Breast epithelium (tissue), 4 donors: ENCODE data around the gene ATN1. TPM values are rescaled to one million over a fixed set of nuclear protein-coding genes. Genes with fewer than 3 reads are reported as not detected.

Experiments used
- DNase-seq, 2 donors: peaks; one replicate each; pipeline ENCODE4 v3.0.0-alpha.2; 2019; ENCODE audit warnings: low spot score in 2 of 2
- H3K27ac ChIP-seq, 2 donors: fragments of 200-600 bp; sonication (generic) in 1 of 2; one replicate each; pipeline ENCODE4 v1.5.1; 2016 to 2019; ENCODE audit warnings: mild to moderate bottlenecking in 1 of 2
- H3K27me3 ChIP-seq, 2 donors: fragments of 200-600 bp; sonication (generic) in 1 of 2; one replicate each; pipeline versions ENCODE4 v1.5.1 to v1.6.0; 2017 to 2019; ENCODE audit warnings: control low read depth in 1 of 2, mild to moderate bottlenecking in 1 of 2
- H3K36me3 ChIP-seq: fragments of 200-600 bp; one replicate; pipeline ENCODE4 v1.5.1; 2019
- H3K4me1 ChIP-seq, 2 donors: fragments of 200-600 bp; sonication (generic); one replicate each; pipeline ENCODE4 v1.5.1; 2016 to 2019; ENCODE audit warnings: control low read depth in 1 of 2
- H3K4me3 ChIP-seq, 3 donors: fragments of 200-600 bp; sonication (generic); 1 replicate in 2 of 3; 2 replicates in 1 of 3; pipeline ENCODE4 v1.5.1; 2016 to 2019; ENCODE audit warnings: mild to moderate bottlenecking in 3 of 3, moderate library complexity in 2 of 3
- H3K9me3 ChIP-seq, 2 donors: fragments of 200-600 bp; sonication (generic) in 1 of 2; one replicate each; pipeline ENCODE4 v1.5.1; 2016 to 2019; ENCODE audit warnings: control low read depth in 1 of 2
- POLR2A ChIP-seq: fragments of 450-650 bp; IDR thresholded peaks from one replicate; pipeline ENCODE4 v1.6.1; 2016; ENCODE audit warnings: antibody characterized with exemption, mild to moderate bottlenecking, moderate library complexity
- POLR2AphosphoS5 ChIP-seq, 3 donors: sonication (generic); formaldehyde crosslinking; IDR thresholded peaks; one replicate each; pipeline ENCODE4 v1.6.1; 2017; ENCODE audit warnings: antibody characterized with exemption in 3 of 3
- intact Hi-C: fragments of 100-400 bp; cut with DNase I; formaldehyde crosslinking; loops from one replicate; pipeline ENCODE4 v1.15.1; 2023; ENCODE audit warnings: low total_unique reads
- total RNA-seq, 3 donors: library from RNA; depleted of rRNA; stranded (reverse); fragments of >200 nt; gene quantifications; one replicate each; pipeline ENCODE4 v1.1.0, GENCODE V29; 2016
- TF ChIP-seq, protein P1 (sequence below), 3 donors: fragments of 450-650 bp; IDR thresholded peaks; one replicate each; pipeline ENCODE4 v1.5.1; 2016 to 2017; ENCODE audit warnings: antibody characterized with exemption in 3 of 3, mild to moderate bottlenecking in 3 of 3, moderate library complexity in 3 of 3

ATN1 gene
- total RNA-seq, 3 donors from 2014 or later = 57.9 to 96.4 (median 59.7) TPM

DNA sequence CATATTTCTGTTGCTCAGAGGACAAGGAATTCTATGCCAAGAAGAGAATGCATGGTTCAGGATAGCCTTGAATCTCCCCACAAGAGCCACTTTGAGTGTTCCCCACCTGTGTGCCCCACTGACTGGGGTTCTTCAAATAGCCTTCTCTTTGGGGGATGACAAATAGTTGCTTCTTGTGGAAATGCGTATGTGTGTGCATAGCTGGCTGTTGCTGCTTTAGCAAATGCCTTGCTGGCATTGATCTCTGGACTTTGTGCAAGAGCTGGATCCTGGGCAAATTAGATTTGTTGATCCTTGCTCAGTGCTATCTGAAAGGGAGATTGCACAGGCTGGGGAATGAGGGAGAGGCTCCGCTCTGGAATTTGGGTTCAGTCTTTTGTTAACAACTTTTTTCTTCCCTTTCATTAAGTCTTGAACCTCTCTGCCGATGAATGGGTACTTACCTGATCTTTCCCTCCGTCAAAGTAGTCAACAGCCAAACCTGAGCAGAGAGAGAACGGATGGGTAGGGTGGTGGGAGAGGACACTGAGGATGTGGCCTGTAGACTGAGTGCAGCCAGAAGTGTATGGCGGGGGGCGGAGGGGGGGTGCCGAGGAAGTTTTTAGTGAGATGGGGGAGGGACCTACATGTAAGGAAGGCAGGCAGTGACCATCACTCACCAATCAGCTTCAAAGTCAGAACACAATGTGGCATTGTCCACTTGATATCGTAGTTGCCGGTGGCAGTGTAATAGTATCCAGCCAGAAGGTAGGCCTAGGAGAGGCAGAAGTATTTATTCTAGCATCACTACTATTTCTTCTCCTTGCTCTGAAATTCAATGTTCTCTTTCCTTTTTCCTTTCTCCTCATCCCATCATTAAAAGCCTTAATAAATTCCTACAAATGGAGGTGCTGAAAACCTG is 53.6 kb downstream of the ATN1 start:
- Histone ChIP-seq H3K36me3 (peaks cover 4% of the 10 kb centered on the region), H3K27ac (no peak overlapping the region), H3K27me3 (no peaks in the 10 kb centered on the region), H3K9me3 (no peaks in the 10 kb centered on the region), H3K4me3 (no peak overlapping the region), H3K4me1 (no peaks in the 10 kb centered on the region)
- intact Hi-C loops = no loop called here
- TF ChIP-seq, protein P1, sequence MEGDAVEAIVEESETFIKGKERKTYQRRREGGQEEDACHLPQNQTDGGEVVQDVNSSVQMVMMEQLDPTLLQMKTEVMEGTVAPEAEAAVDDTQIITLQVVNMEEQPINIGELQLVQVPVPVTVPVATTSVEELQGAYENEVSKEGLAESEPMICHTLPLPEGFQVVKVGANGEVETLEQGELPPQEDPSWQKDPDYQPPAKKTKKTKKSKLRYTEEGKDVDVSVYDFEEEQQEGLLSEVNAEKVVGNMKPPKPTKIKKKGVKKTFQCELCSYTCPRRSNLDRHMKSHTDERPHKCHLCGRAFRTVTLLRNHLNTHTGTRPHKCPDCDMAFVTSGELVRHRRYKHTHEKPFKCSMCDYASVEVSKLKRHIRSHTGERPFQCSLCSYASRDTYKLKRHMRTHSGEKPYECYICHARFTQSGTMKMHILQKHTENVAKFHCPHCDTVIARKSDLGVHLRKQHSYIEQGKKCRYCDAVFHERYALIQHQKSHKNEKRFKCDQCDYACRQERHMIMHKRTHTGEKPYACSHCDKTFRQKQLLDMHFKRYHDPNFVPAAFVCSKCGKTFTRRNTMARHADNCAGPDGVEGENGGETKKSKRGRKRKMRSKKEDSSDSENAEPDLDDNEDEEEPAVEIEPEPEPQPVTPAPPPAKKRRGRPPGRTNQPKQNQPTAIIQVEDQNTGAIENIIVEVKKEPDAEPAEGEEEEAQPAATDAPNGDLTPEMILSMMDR (IDR thresholded peaks at IDR 0.05) = no peak
- TF ChIP-seq POLR2AphosphoS5 (IDR thresholded peaks at IDR 0.05) (no peak), POLR2A (no peak)
- DNase-seq = no peak

DNA sequence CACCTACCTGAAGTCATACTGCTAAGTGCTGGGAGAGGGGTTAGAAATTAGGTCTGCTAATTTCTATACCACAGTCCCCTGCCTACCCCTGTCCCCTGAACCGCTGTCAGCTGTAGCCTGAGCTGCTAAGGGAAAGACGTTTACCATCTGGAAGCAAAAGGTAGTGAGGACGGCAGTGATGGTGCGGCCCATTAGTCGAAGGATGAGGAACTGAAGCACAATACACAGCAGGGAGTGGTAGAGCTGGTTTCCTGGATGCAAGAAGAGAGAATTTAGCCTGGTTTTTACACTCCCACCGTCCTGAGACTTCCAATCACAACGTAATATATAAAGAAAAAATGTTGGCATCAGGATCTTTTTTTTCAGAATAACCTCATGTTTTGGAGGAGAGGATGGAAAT is 54.8 kb downstream of the ATN1 start:
- H3K4me3 ChIP-seq = no peak overlapping the region
- TF ChIP-seq, protein P1 (IDR thresholded peaks at IDR 0.05) = no peak
- TF ChIP-seq POLR2A = no peak
- H3K36me3 ChIP-seq = peaks cover 4% of the 10 kb centered on the region

DNA sequence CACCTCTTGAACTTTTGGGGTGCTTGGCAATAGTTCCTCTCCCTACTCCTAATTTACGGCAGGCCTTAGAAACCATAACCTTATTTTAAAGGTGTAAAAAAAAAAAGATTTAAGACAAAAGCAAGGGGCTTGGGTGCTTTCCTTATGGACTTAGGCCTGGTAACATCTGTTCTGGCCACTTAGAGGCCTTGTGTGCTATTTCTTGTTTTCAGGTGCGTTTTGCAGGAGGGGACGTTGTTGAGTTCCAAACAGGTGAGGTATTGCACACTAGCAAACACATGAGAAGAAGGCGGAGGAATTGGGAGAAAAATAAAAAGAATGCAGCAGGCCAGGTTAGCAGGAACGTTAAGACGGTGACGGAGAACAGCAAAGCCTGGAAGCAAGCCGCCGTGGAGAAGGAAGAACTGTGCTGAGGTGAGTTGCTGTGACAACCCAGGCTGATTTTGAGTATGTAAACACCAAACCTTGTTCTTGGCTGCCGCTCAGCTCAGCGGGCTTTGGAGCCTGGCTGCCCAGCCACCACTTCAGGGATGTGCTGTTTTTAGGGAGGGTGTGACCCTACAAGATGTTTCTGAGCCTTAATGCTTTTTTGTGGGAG is 60.3 kb downstream of the ATN1 start:
- peak; percentile 82 to 83 for DNase-seq
- no peaks in the 10 kb centered on the region for H3K9me3 ChIP-seq
- no peaks in the 10 kb centered on the region for H3K27me3 ChIP-seq
- no peaks in the 10 kb centered on the region for H3K4me1 ChIP-seq
- H3K4me3 ChIP-seq = no peak overlapping the region
- intact Hi-C loops = no loop called here
- TF ChIP-seq POLR2AphosphoS5 (IDR thresholded peaks at IDR 0.05) (peak in 2 of 3 donors; percentile 18 to 23), POLR2A (no peak)
- peak overlapping the region; percentile 88 to 94 for H3K27ac ChIP-seq
- no peaks in the 10 kb centered on the region for H3K36me3 ChIP-seq

More for the DNA sequence above, 54.8 kb downstream of the ATN1 start:
- H3K4me1 ChIP-seq = no peaks in the 10 kb centered on the region
- H3K9me3 ChIP-seq = no peaks in the 10 kb centered on the region
- no peaks in the 10 kb centered on the region for H3K27me3 ChIP-seq
- intact Hi-C loops = no loop called here
- no peak for DNase-seq
- H3K27ac ChIP-seq = no peak overlapping the region

Other genes starting within 250 kb of the ATN1 start
- gene ZNF384, start 238.6 kb upstream of the ATN1 start, total RNA-seq = 10 to 100 TPM; 34.4 to 57.0 (median 49.5) TPM
- under 1 TPM in 2 of 3 donors, not detected in 1; 0.29 to 0.33 TPM for gene PIANP, start 227.1 kb upstream of the ATN1 start, total RNA-seq
- gene COPS7A, start 203.9 kb upstream of the ATN1 start, total RNA-seq = 10 to 100 TPM; 52.1 to 72.2 (median 59.9) TPM
- 100 to 1,000 TPM; 130 to 168 (median 159) TPM for gene MLF2, start 174.8 kb upstream of the ATN1 start, total RNA-seq
- gene PTMS, start 161.6 kb upstream of the ATN1 start, total RNA-seq = 100 to 1,000 TPM in 1 of 3 donors, 10 to 100 TPM in 2; 70.9 to 101 (median 85.8) TPM
- 1 to 10 TPM in 1 of 3 donors, under 1 TPM in 2; 0.44 to 1.3 (median 0.80) TPM for gene LAG3, start 155.4 kb upstream of the ATN1 start, total RNA-seq
- gene CD4, start 138.4 kb upstream of the ATN1 start, total RNA-seq = 10 to 100 TPM in 2 of 3 donors, 1 to 10 TPM in 1; 5.9 to 29.0 (median 11.0) TPM
- 1 to 10 TPM; 2.6 to 4.2 (median 4.1) TPM for gene GPR162, start 106.1 kb upstream of the ATN1 start, total RNA-seq
- 10 to 100 TPM in 2 of 3 donors, 1 to 10 TPM in 1; 7.5 to 29.5 (median 10.1) TPM for gene P3H3, start 99.6 kb upstream of the ATN1 start, total RNA-seq
- gene GNB3, start 87.0 kb upstream of the ATN1 start, total RNA-seq = 1 to 10 TPM in 2 of 3 donors, under 1 TPM in 1; 0.80 to 3.3 (median 2.2) TPM
- 1 to 10 TPM in 2 of 3 donors, under 1 TPM in 1; 0.33 to 3.0 (median 1.8) TPM for gene CDCA3, start 76.7 kb upstream of the ATN1 start, total RNA-seq
- gene USP5, start 75.8 kb upstream of the ATN1 start, total RNA-seq = 10 to 100 TPM; 32.6 to 52.8 (median 34.7) TPM
- gene TPI1, start 60.4 kb upstream of the ATN1 start, total RNA-seq = 100 to 1,000 TPM; 297 to 386 (median 351) TPM
- gene SPSB2, start 54.7 kb upstream of the ATN1 start, total RNA-seq = 10 to 100 TPM in 2 of 3 donors, 1 to 10 TPM in 1; 9.0 to 13.4 (median 12.7) TPM
- gene LRRC23, start 23.1 kb upstream of the ATN1 start, total RNA-seq = 10 to 100 TPM in 2 of 3 donors, 1 to 10 TPM in 1; 7.4 to 15.4 (median 10.8) TPM
- 10 to 100 TPM in 2 of 3 donors, 1 to 10 TPM in 1; 5.0 to 16.1 (median 11.1) TPM for gene ENO2, start 13.4 kb upstream of the ATN1 start, total RNA-seq
- not detected for gene RNU7-1, start 15.9 kb downstream of the ATN1 start, total RNA-seq
- 100 to 1,000 TPM; 515 to 824 (median 547) TPM for gene C12orf57, start 16.1 kb downstream of the ATN1 start, total RNA-seq
- 10 to 100 TPM; 14.7 to 28.0 (median 20.3) TPM for gene PTPN6, start 23.4 kb downstream of the ATN1 start, total RNA-seq
- gene PHB2, start 42.7 kb downstream of the ATN1 start, total RNA-seq = 100 to 1,000 TPM; 194 to 237 (median 221) TPM
- gene EMG1, start 43.0 kb downstream of the ATN1 start, total RNA-seq = 10 to 100 TPM; 29.6 to 52.0 (median 49.5) TPM
- gene LPCAT3, start 90.5 kb downstream of the ATN1 start, total RNA-seq = 10 to 100 TPM; 28.3 to 67.5 (median 63.7) TPM
- 100 to 1,000 TPM; 307 to 959 (median 622) TPM for gene C1S, start 132.8 kb downstream of the ATN1 start, total RNA-seq
- 100 to 1,000 TPM; 302 to 773 (median 582) TPM for gene C1R, start 164.5 kb downstream of the ATN1 start, total RNA-seq
- gene C1RL, start 181.3 kb downstream of the ATN1 start, total RNA-seq = 100 to 1,000 TPM in 2 of 3 donors, 10 to 100 TPM in 1; 80.6 to 138 (median 124) TPM
- 1 to 10 TPM; 1.1 to 3.3 (median 2.9) TPM for gene RBP5, start 200.9 kb downstream of the ATN1 start, total RNA-seq
- 10 to 100 TPM; 23.9 to 58.7 (median 40.3) TPM for gene CLSTN3, start 202.4 kb downstream of the ATN1 start, total RNA-seq